HEK293 (cell line): ENCODE results near the gene FREM1.
A peak's percentile ranks its signal among the peaks of the same experiment; 100 is the strongest.
"Not testable (repeated sequence)": the region's sequence is repeated elsewhere in the genome, so short reads cannot be mapped to it uniquely, and the experiment has no call there.

Experiments
- CTCF ChIA-PET: fragments of 350-600 bp; formaldehyde crosslinking; extraction: SDS; loops from one replicate; lab custom pipeline; 2021; ENCODE audit warnings: antibody characterized with exemption; lab: Yijun Ruan, JAX
- POLR2A ChIA-PET: fragments of 300-600 bp; formaldehyde crosslinking; extraction: SDS; loops from one replicate; lab custom pipeline; 2020; ENCODE audit warnings: antibody characterized with exemption, inconsistent platforms; lab: Yijun Ruan, JAX
- H3K27ac ChIP-seq: fragments of 200-500 bp; sonication (Bioruptor generic); 2 replicates; pipeline ENCODE4 v1.5.1; 2014; ENCODE audit warnings: low read depth, low read length, control low read depth, inconsistent platforms; ENCODE audit errors: extremely low read depth
- H3K36me3 ChIP-seq, 2 experiments: fragments of 200-500 bp in 1 of 2; sonication (Bioruptor generic) in 1 of 2; 1 replicate in 1 of 2; 2 replicates in 1 of 2; pipeline ENCODE4 v1.5.1; 2014 to 2017; ENCODE audit warnings: inconsistent platforms in 2 of 2, low read length in 2 of 2; ENCODE audit not compliant: control insufficient read depth in 2 of 2, insufficient read depth in 1 of 2
- H3K4me1 ChIP-seq: fragments of 200-500 bp; sonication (Bioruptor generic); 2 replicates; pipeline ENCODE4 v1.5.1; 2014; ENCODE audit warnings: mild to moderate bottlenecking, low read length, inconsistent platforms; ENCODE audit not compliant: control insufficient read depth, insufficient read depth
- H3K4me3 ChIP-seq: 2 replicates; pipeline ENCODE4 v1.5.1; 2011; ENCODE audit warnings: low read depth, mild to moderate bottlenecking, control low read depth, low read length, moderate library complexity
- H3K9me3 ChIP-seq: fragments of 200-500 bp; sonication (Bioruptor generic); 2 replicates; pipeline ENCODE4 v1.5.1; 2014; ENCODE audit warnings: low read depth, low read length, inconsistent platforms; ENCODE audit not compliant: control insufficient read depth, insufficient read depth
- BCL11A ChIP-seq: fragments of 450-650 bp; formaldehyde crosslinking; IDR thresholded peaks from 2 replicates; pipeline ENCODE4 v1.5.1; 2016; ENCODE audit warnings: low read depth, missing biosample characterization, missing genetic modification characterization
- FEZF1 ChIP-seq: fragments of 450-650 bp; formaldehyde crosslinking; IDR thresholded peaks from 2 replicates; pipeline ENCODE4 v1.5.1; 2016; ENCODE audit warnings: missing biosample characterization, missing genetic modification characterization
- GLIS1 ChIP-seq: fragments of 450-650 bp; formaldehyde crosslinking; IDR thresholded peaks from 2 replicates; pipeline ENCODE4 v1.5.1; 2016; ENCODE audit warnings: missing biosample characterization, missing genetic modification characterization
- IKZF3 ChIP-seq: fragments of 450-650 bp; IDR thresholded peaks from 2 replicates; pipeline ENCODE4 v1.5.0; 2018; ENCODE audit warnings: missing biosample characterization, mild to moderate bottlenecking, missing genetic modification characterization, moderate library complexity
- KLF9 ChIP-seq: fragments of 450-650 bp; formaldehyde crosslinking; IDR thresholded peaks from 2 replicates; pipeline ENCODE4 v1.5.1; 2016; ENCODE audit warnings: missing biosample characterization, missing genetic modification characterization, low read depth
- OSR2 ChIP-seq: fragments of 450-650 bp; formaldehyde crosslinking; IDR thresholded peaks from 2 replicates; pipeline ENCODE4 v1.5.1; 2016; ENCODE audit warnings: missing biosample characterization, missing genetic modification characterization
- PRDM1 ChIP-seq: fragments of 450-650 bp; formaldehyde crosslinking; IDR thresholded peaks from 2 replicates; pipeline ENCODE4; 2016; ENCODE audit warnings: missing biosample characterization, missing genetic modification characterization
- YY2 ChIP-seq: fragments of 450-650 bp; formaldehyde crosslinking; IDR thresholded peaks from 2 replicates; pipeline ENCODE4 v1.5.1; 2016; ENCODE audit warnings: missing biosample characterization, missing genetic modification characterization
- ZNF10 ChIP-seq: fragments of 450-650 bp; formaldehyde crosslinking; IDR thresholded peaks from 2 replicates; pipeline ENCODE4 v1.5.1; 2017; ENCODE audit warnings: missing biosample characterization, missing genetic modification characterization
- ZNF114 ChIP-seq: fragments of 450-650 bp; formaldehyde crosslinking; IDR thresholded peaks from 2 replicates; pipeline ENCODE4 v1.5.0; 2017; ENCODE audit warnings: missing biosample characterization, missing genetic modification characterization
- ZNF292 ChIP-seq: fragments of 450-650 bp; formaldehyde crosslinking; IDR thresholded peaks from 2 replicates; pipeline ENCODE4 v1.5.1; 2016; ENCODE audit warnings: low read depth, missing biosample characterization, missing genetic modification characterization, borderline replicate concordance
- ZNF350 ChIP-seq: fragments of 450-650 bp; formaldehyde crosslinking; IDR thresholded peaks from 2 replicates; pipeline ENCODE4 v1.5.0; 2017; ENCODE audit warnings: missing biosample characterization, mild to moderate bottlenecking, missing genetic modification characterization
- ZNF391 ChIP-seq: fragments of 450-650 bp; formaldehyde crosslinking; IDR thresholded peaks from 2 replicates; pipeline ENCODE4 v1.5.1; 2016; ENCODE audit warnings: low read depth, missing biosample characterization, missing genetic modification characterization, borderline replicate concordance
- ZNF394 ChIP-seq: fragments of 450-650 bp; formaldehyde crosslinking; IDR thresholded peaks from 2 replicates; pipeline ENCODE4 v1.5.1; 2016; ENCODE audit warnings: missing biosample characterization, missing genetic modification characterization, mild to moderate bottlenecking, moderate library complexity, borderline replicate concordance
- ZNF473 ChIP-seq: fragments of 450-650 bp; formaldehyde crosslinking; IDR thresholded peaks from 2 replicates; pipeline ENCODE4 v1.5.1; 2017; ENCODE audit warnings: missing biosample characterization, missing genetic modification characterization
- ZNF548 ChIP-seq: fragments of 450-650 bp; formaldehyde crosslinking; IDR thresholded peaks from 2 replicates; pipeline ENCODE4 v1.5.1; 2016; ENCODE audit warnings: missing biosample characterization, missing genetic modification characterization
- ZNF776 ChIP-seq: fragments of 450-650 bp; formaldehyde crosslinking; IDR thresholded peaks from 2 replicates; pipeline ENCODE4 v1.5.0; 2017; ENCODE audit warnings: missing biosample characterization, missing genetic modification characterization, borderline replicate concordance
- ZNF777 ChIP-seq: fragments of 450-650 bp; formaldehyde crosslinking; IDR thresholded peaks from 2 replicates; pipeline ENCODE4 v1.5.1; 2017; ENCODE audit warnings: missing biosample characterization, missing genetic modification characterization, borderline replicate concordance
- ZNF785 ChIP-seq: fragments of 450-650 bp; formaldehyde crosslinking; IDR thresholded peaks from 2 replicates; pipeline ENCODE4 v1.5.1; 2016; ENCODE audit warnings: missing biosample characterization, missing genetic modification characterization
- ZNF792 ChIP-seq: fragments of 450-650 bp; formaldehyde crosslinking; IDR thresholded peaks from 2 replicates; pipeline ENCODE4 v1.5.1; 2016; ENCODE audit warnings: missing biosample characterization, missing genetic modification characterization
- TF ChIP-seq, protein P1 (sequence below): IDR thresholded peaks from 2 replicates; pipeline ENCODE4 v1.6.1; 2011; ENCODE audit warnings: mild to moderate bottlenecking, low read depth, low read length, borderline replicate concordance
- TF ChIP-seq, protein P2 (sequence below): fragments of 450-650 bp; formaldehyde crosslinking; IDR thresholded peaks from 2 replicates; pipeline ENCODE4 v1.5.1; 2016; ENCODE audit warnings: missing biosample characterization, missing genetic modification characterization
- TF ChIP-seq, protein P3 (sequence below): fragments of 450-650 bp; formaldehyde crosslinking; IDR thresholded peaks from 2 replicates; pipeline ENCODE4 v1.5.1; 2017; ENCODE audit warnings: missing biosample characterization, missing genetic modification characterization

FREM1 gene

DNA sequence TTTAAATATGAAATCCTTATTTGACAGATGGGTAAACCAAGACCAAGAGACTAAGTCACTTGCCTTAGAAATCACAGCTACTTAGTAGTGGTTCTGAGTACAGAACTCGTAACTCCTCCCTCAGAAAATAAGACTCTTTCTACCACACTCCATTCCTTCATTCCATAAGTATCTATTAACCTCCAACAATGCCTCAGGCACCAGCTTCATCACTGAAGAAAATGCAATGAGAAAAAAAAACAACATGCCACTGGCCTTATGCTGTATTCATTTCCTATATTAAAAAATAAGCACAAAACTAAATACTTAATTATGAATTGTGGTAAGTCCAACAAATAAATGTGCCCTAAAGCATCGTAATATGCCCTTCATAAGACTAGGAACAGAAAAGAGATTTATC is 13.5 kb upstream of the FREM1 start:
- CTCF ChIA-PET: no interaction called here
- Histone ChIP-seq H3K36me3 (no peaks in the 10 kb centered on the region), H3K9me3 (no peaks in the 10 kb centered on the region), H3K27ac (no peak overlapping the region), H3K4me3 (no peak overlapping the region), H3K4me1 (no peaks in the 10 kb centered on the region)
- POLR2A ChIA-PET: no interaction called here
- no peak for TF ChIP-seq ZNF10 (tag by site-specific recombination)

- POLR2A ChIA-PET: not testable (repeated sequence)
Observed at GRCh38 chr9:14920805-14921204, 10.6 kb upstream of the FREM1 start.

GRCh38 chr9:14913366-14913765 is 3.1 kb upstream of the FREM1 start:
- Histone ChIP-seq H3K27ac (no peak overlapping the region), H3K4me1 (peaks cover 19% of the 10 kb centered on the region), H3K4me3 (no peak overlapping the region), H3K36me3 (no peaks in the 10 kb centered on the region), H3K9me3 (no peaks in the 10 kb centered on the region)
- ChIA-PET POLR2A (no interaction called here), CTCF (interaction anchor here (1.1 kb wide), 1 partner anchor 222 kb away, joined by 4 read pairs; no protein-coding TSS in a partner anchor)
- TF ChIP-seq YY2 (no peak), ZNF292 (no peak), BCL11A (tag by site-specific recombination) (no peak), GLIS1 (tag by site-specific recombination) (no peak), ZNF785 (tag by site-specific recombination) (no peak)
- TF ChIP-seq, protein P1, sequence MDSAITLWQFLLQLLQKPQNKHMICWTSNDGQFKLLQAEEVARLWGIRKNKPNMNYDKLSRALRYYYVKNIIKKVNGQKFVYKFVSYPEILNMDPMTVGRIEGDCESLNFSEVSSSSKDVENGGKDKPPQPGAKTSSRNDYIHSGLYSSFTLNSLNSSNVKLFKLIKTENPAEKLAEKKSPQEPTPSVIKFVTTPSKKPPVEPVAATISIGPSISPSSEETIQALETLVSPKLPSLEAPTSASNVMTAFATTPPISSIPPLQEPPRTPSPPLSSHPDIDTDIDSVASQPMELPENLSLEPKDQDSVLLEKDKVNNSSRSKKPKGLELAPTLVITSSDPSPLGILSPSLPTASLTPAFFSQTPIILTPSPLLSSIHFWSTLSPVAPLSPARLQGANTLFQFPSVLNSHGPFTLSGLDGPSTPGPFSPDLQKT: no peak
- TF ChIP-seq, protein P2, sequence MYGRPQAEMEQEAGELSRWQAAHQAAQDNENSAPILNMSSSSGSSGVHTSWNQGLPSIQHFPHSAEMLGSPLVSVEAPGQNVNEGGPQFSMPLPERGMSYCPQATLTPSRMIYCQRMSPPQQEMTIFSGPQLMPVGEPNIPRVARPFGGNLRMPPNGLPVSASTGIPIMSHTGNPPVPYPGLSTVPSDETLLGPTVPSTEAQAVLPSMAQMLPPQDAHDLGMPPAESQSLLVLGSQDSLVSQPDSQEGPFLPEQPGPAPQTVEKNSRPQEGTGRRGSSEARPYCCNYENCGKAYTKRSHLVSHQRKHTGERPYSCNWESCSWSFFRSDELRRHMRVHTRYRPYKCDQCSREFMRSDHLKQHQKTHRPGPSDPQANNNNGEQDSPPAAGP: no peak
- TF ChIP-seq, protein P3, sequence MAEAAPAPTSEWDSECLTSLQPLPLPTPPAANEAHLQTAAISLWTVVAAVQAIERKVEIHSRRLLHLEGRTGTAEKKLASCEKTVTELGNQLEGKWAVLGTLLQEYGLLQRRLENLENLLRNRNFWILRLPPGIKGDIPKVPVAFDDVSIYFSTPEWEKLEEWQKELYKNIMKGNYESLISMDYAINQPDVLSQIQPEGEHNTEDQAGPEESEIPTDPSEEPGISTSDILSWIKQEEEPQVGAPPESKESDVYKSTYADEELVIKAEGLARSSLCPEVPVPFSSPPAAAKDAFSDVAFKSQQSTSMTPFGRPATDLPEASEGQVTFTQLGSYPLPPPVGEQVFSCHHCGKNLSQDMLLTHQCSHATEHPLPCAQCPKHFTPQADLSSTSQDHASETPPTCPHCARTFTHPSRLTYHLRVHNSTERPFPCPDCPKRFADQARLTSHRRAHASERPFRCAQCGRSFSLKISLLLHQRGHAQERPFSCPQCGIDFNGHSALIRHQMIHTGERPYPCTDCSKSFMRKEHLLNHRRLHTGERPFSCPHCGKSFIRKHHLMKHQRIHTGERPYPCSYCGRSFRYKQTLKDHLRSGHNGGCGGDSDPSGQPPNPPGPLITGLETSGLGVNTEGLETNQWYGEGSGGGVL (tag by site-specific recombination): no peak

More at GRCh38 chr9:14920805-14921204, 10.6 kb upstream of the FREM1 start:
- H3K36me3 ChIP-seq, H3K27ac ChIP-seq, CTCF ChIA-PET, H3K9me3 ChIP-seq, H3K4me3 ChIP-seq, H3K4me1 ChIP-seq: not testable (repeated sequence)

GRCh38 chr9:14912859-14913258 is 2.6 kb upstream of the FREM1 start:
- peaks cover 20% of the 10 kb centered on the region for H3K4me1 ChIP-seq
- ChIA-PET CTCF (interaction anchor here (1.1 kb wide), 1 partner anchor 223 kb away, joined by 4 read pairs; no protein-coding TSS in a partner anchor), POLR2A (no interaction called here)
- no peaks in the 10 kb centered on the region for H3K36me3 ChIP-seq
- H3K4me3 ChIP-seq: no peak overlapping the region
- no peak overlapping the region for H3K27ac ChIP-seq
- 0 out of 2 replicates have a peak, but pooled peaks have one; percentile 30 for TF ChIP-seq FEZF1
- no peak for TF ChIP-seq IKZF3 (tag by site-specific recombination)
- no peaks in the 10 kb centered on the region for H3K9me3 ChIP-seq

DNA sequence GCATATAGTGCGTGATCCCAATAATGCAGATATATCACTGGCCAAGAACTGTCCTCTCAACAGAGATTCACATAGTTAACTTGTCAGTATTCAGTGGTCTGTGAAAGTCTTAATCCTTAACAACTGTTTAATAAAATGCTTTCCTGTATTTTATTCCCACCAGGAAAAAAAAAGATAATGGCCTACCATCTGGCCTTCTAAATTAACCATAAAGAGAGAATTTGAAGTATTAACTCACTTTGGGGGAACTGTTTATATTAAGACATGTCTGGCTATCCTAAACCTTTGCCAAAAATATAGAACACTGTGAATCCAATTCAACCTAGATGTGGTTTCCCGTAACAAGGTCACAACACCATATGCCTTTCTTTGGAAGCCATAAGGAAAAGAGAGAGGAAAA is 818 bp upstream of the FREM1 start:
- CTCF ChIA-PET: no interaction called here
- Histone ChIP-seq H3K4me1 (peaks cover 30% of the 10 kb centered on the region), H3K9me3 (no peaks in the 10 kb centered on the region), H3K36me3 (no peaks in the 10 kb centered on the region), H3K4me3 (no peak overlapping the region), H3K27ac (no peak overlapping the region)
- POLR2A ChIA-PET: no interaction called here
- no peak for TF ChIP-seq ZNF548 (tag by site-specific recombination)
- no peak for TF ChIP-seq ZNF473 (tag by site-specific recombination)
- TF ChIP-seq ZNF777 (tag by site-specific recombination): no peak
- no peak for TF ChIP-seq ZNF776 (tag by site-specific recombination)
- TF ChIP-seq PRDM1: no peak
- no peak for TF ChIP-seq KLF9 (tag by site-specific recombination)
- TF ChIP-seq ZNF350 (tag by site-specific recombination): no peak
- no peak for TF ChIP-seq ZNF792
- no peak for TF ChIP-seq ZNF10 (tag by site-specific recombination)
- TF ChIP-seq ZNF391 (tag by site-specific recombination): no peak
- no peak for TF ChIP-seq ZNF114 (tag by site-specific recombination)
- TF ChIP-seq OSR2 (tag by site-specific recombination): no peak
- no peak for TF ChIP-seq ZNF394 (tag by site-specific recombination)
